Hematopoietic multipotent progenitor cell treated with erythropoietin and hydrocortisone succinate and interleukin-3 and kit ligand, for 8 days (in vitro differentiated cells): ENCODE results near the gene PEG3.

Experiments
- DNase-seq: peaks from one replicate; pipeline ENCODE4 v3.0.0-alpha.2; 2015

The PEG3 gene

DNA sequence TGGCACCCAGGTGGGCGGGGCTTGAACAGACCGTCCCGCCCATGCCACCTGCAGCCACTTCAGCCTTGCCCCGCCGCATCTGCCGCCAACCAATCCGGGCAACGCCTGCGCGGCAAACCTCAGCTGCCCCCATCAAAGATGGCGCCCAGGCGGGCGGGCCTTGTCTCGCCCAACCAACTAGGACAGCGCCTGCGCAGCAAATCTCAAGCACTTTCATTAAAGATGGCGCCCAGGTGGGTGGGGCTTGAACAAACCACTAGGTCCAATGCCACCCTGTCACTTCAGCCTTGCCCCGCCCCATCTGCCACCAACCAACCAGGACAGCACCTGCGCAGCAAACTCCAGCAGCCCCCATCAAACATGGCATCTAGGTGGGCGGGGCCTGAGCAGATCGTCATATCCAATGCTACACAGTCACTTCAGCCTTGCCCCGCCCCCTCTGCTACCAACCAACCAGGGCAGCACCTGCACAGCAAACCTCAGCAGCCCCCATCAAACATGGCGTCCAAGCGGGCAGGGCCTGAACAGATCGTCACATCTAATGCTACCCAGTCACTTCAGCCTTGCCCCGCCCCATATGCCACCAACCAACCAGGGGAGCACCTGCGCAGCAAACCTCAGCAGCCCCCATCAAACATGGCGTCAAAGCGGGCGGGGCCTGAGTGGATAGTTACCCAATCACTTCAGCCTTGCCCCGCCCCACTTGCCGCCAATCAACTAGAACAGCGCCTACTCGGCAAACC, 1.4 kb downstream of the PEG3 start:
- peak; percentile 70 for DNase-seq

DNA sequence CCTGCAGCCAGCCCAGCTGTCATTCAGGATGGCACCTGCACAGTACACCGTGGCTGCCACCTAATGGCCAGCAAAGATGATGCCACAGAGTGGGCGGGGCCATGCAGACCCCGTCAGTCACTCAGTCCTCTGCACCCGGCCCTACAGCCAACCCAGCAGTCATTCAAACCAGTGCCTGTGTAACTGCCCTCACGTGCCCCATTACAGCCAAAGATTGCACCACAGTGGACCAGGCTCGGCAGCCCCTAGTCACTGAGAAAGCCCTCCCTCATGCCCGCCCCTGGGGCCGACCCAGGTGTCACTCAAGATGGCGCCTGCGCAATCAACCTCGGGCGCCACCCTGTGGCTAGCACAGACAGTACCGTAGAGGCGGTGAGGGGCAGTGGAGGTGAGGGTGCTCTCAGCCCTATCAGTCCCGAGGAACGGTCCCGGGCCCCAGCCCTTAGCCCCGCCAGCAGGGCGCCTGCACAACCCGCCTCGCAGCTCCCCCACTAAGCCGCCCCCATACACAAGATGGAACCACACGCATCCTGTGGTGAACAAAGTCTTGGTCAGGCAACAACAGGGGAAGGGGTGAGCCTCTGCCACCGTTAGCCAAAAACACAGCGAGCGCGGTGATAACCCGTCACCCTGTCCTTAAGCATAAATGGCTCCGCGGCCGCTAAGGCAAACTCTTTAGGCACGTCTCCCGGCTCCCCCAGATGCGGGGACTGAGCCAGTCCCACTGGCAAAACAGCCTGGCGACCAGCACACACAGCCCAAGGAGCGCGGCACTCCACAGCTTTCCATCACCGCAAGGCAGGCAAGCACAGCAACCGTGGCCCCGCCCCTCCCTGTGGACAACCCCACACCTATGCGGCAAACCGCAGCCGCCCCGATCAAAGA, 2.3 kb downstream of the PEG3 start:
- peak; percentile 51 for DNase-seq

DNA sequence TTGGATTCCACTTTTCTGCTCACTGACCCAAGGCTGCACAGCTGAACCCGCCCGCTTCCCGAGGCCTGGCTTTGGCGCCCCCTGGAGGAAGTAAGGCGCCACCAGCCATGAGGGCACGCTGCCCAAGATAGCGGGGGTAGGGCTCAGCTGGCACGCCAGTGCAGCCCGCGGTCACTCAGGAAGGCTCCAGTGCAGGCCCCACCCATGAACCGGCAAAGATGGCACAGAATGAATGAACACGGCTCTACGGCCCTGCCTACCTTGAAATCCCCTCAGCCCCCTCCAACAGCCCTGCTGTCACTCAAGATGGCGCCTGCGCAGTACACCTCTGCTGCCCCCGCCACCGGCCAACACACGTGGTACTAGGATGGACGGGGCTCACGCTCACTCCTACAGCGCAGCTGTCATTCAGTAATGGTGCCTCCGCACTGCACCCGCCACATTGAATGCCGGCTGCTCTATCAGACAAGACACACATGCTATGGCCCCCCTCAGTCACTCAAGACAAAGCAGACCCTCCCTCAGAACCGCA, 3.0 kb downstream of the PEG3 start:
- DNase-seq: peak; percentile 47

DNA sequence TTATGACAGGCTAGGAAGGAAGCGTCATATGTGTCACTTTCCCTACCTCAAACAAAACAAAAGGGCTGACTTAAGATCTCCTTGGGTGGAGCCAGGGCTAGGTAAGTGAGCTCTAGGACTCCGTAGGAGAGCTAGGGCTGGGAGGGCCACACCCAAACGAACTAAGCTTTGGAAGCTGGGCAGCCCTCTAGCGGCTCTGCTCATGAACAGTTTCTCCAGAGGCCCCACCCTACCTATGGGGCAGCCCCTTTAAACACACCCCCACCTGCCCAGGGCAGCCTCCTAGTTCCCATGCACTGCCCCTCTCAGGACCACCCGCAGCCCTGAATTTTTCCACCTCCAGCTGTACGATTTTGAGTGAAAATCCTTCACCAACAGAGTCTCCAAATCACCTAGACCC, 3.5 kb downstream of the PEG3 start:
- peak; percentile 7 for DNase-seq

DNA sequence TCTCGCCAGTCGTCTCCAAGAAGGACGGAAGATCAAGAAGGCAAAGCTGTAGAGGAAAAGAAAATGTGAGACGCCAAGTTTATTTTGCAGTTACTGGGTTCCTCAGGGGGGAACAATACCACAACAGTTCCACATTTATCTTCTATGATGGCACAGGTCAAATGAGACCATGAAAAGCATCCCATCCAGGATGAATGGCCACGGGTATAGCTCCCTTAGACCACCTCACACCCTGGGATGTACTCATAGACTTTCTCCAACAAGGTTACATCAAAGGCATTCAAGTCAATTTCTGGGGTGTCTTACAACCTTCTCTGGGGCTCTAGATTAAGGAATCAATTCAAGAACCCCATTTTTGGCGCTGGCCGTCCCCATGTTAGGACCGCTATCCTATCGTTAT, 4.5 kb downstream of the PEG3 start:
- DNase-seq: no peak

DNA sequence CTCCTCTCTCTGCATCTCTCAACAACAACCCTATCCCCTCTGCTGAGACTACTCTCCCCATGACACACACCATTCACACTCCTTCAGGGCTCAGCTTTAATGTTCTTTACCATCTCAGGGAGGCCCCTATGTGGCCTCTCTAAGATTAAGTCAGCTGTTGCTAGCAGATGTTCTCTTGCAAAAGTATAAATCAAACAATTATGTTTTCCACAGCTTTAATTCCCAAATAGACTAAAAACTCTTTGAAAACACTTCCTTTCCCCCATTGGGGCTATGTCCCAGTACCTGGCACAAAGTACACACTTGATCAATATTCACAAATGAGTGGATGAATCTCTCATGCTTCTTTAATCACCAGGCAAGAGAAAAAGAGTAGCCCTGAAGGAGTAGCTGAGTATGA, 5.1 kb downstream of the PEG3 start:
- DNase-seq: no peak

DNA sequence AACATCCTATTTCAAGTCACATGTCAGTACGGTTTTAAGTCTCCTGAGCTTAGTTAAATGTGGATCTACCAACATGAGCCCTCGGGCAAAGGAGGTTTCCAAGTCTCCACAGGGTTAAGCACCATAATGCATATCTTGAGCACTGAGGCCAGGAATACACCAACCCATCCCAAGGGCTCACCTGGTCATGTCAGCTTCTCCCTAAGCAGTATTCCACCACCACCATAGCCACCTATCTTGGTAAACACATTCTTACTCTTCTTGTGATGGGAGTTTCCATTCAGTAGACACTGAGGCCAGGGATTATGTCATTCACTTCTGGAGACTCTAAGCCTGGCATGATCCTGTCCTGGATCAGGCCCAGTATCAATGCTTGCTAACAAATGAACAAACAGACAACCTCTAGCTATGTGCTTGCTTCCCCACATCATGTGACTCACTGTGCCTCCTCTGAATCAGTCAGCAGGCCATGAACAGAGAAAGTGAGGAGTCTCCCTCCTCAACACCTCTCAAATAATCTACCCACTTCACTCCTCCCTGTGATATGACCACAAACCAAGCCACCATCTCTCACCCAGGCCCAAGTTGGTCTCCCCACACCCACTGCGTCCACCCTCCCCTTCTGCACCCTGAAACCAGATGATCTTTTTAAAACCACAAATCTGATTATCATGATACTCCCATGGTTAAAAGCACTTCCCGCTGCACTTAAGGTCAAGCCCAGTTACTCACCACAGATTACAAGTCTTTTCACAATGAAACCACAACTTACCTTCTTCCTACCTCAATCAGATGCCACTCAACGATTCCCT, 5.8 kb downstream of the PEG3 start:
- DNase-seq: no peak

DNA sequence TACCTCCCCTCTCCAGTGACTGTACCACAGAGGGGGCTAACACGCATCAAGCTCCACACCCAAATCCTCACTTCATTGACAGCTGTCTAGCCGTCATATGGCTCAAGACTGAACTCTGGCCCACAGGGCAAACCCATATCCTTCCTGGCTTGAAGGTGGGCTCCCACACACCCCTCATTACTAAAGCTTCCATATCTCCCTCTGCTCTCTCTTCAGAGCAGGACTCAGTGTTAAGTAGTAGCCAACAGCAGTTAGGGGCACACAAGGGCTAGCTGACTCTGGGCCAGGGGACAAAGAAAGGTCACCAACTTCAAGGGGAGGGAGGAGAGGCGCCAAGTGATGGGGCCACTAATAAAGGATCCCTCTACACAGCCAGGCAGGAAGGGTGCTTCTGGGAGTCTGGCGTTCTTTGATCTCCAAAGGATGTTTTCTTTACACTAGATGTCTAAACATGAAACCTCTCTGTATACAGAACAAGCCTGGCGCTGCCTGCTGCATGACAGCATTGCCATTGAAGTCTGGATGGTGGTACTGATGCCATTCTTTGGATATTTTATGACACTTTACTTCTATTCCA, 8.1 kb downstream of the PEG3 start:
- DNase-seq: no peak

DNA sequence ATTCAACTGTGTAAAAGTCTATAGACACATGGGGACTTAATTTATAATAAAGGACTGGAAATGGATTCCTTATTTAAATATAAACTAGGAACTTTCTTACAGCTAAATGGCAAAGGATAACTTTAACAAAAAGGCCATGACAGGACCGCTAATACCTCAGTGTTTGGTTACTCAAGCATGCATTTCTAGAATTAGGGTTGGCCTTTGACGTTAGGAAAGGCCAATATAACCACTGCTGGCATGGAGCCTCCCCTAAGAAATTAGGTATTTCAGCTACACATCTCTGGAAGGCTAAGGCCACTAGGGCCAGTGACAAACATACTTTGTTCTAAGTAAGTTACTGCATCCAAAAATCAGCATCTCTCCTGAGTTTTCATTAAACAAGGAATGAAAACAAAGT, 9.3 kb downstream of the PEG3 start:
- DNase-seq: no peak

DNA sequence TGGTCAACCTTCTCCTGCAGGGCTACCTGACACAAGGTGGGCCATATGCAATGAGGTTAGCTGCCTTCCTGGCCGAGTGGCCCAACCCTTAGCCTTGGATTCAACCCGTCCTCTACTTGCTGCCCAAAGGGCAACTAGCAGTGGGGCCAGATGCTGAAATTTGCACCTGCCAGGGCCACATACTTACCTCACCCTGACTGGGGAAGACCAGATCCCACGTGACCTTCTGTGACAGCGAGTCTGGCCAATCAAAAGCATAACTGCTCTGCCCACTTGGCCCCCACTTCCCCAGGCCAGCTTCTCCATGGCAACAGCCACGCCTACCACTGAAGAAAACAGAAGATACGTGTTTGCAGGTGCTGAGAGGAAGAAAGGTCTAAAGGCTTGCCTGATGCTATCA, 10.9 kb downstream of the PEG3 start:
- DNase-seq: no peak

DNA sequence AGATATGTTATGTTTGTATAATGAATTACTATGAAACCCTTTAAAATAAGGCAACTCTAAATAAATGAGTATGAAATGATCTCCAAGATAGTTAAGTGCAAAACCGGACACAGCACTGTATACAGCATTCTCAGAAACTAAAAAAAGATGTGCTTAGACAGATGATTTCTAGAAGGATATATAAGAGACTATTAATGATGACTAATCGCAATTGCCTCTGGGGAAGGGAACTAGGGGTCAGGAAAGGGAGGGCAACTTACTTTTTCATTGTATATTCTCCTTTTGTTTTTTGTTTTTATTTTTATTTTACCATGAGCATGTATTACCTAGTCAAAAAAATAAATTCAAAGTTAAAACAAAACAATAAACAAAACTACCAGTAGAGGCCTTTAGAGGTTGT, 12.8 kb downstream of the PEG3 start:
- DNase-seq: no peak

DNA sequence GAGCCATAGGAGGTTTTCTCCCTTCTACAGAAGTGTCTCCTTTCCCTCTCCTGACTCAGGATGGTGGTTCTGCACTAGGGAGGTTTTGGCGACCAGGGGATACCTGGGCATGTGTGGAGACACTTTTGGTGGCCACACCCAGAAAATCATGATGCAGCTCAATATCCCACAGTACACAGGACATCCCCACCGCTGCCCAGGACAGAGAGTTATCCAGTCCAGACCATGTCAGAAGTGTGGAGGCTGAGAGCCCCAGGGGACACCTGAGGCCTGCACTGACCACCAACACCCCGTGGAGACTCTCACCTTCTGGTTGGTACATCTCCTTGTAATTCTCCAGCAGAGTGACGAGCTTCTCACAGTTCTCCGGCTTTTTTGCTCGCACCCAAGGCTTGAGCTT, 16.6 kb downstream of the PEG3 start:
- no peak for DNase-seq

DNA sequence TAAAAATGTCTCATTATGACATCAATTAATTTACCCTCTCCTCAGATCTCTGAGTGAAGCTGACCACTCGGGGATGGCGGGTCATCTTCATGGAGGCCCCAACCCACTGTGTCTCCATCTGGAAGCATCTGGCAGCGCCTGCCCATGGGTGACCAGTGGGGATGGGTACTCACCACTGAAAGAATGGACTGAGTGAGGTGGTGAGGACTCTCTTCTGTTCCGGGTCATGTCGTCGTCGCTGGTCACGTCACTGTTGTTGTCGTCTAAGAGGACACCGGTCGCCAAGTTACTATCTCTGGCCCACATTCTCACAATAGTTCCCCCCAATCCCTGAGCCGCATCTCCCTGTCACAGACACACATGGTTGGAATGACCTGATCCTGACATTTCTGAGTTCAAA, 17.1 kb downstream of the PEG3 start:
- DNase-seq: no peak

DNA sequence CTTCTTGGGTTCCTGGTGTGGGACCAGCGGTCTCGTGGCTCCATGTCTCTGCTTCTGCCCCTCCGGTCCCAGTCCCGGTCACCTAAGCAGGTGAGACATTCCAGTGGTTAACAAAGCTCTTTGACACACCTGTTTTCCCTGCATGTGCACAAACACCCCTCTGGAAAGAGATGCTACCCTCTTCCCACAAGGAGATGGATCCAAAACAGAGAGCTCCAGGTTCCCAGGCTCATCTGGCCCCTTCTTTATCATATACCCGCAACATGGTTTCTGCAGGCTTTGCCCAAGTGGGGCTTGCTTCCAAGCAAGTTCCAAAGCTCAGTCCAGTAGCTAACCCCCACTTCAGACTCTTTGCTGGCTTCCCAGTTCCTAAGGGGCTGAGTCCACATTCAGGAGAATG, 17.8 kb downstream of the PEG3 start:
- no peak for DNase-seq

DNA sequence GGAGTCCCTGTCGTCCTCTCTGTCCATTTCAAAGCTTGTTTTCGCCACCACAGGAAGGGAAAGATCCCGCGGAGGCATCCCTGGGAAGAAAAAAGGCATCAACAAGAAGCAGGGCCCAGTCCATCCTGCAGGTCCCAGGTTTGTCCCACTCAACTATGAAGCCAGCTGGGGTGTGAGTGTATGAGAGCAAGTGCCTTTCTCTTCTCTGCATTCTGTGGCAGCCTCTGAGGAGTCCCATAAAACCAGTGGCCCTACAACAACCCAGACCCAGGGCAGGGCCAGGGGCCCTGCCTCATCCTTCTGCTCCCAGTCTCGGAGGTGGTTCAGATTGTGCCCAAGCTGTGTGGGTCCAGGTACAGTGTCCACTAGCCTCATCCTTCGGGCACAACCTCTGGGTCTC, 18.9 kb downstream of the PEG3 start:
- no peak for DNase-seq

DNA sequence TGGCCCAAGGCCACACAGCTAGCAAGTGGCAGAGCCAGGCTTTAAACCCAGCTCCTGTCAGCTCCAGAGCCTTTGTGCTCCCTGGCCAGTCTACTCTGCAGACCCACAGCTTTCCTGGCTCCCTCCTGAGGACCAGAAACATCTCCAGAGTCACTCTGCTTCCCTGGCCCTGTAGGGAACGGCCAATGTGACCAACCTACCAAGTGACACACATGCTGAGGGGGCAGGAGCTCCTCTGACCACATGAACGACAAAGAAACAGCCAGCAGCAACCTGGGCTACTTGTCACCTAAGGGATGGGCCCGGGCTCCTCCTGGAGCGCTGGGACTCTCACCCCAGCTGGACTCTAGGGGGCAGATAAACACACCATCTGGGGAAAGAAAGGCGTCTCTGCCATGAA, 19.3 kb downstream of the PEG3 start:
- DNase-seq: no peak

DNA sequence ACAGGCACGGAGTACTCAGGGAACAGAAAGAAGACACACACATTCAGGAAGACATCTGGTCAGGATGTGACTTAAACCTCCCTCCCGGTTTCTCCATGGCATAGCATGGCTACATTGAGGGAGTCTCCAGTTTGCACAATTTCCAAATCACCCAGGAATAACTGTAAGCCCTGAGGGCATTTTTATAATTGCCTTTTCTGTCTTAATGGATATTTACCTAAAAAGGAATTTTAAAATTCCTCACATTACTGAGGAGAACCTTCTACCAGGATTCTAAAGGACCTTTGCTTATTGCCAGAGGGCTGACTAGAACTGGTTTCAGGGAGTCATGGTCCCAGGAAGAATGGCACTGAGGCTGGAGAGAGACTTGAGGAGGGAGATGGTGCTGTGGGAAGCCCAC, 21.4 kb downstream of the PEG3 start:
- DNase-seq: no peak

DNA sequence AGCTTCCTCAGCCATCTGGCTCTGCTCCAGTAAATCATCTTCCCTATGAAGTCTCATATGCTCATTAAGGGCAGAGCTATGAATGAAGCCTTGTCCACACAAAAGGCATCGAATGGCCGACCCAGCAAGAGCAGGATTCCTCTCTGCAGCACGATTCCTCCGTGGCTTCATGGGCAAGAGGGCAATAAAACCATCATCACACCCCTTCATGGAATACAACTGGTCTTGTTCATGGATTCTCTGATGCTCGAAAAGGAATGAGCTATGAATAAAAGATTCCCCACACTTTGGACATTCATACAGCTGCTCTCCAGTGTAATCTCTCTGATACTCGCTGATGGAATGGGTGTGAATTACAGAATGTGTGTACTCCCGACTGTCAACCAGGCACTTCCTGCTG, 25.9 kb downstream of the PEG3 start:
- no peak for DNase-seq

DNA sequence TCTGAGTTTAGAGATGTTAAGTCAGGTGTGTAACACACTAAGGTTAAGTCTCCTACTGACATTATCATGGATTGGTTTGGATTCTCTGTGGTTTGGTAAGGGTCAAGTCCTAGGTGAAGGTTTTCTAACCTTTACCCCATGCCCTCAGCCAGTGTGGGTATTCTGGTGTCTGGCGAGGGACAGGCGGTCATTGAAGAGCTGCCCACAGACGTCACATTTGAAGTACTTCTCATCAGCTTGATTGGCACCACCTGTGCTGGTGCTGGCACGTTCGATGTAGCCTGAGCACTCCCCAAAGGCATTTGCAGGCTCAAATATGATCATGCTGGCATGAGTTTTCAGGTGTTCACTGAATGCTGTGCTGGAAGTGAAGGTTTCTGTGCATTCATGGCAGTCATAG, 27.0 kb downstream of the PEG3 start:
- DNase-seq: no peak

DNA sequence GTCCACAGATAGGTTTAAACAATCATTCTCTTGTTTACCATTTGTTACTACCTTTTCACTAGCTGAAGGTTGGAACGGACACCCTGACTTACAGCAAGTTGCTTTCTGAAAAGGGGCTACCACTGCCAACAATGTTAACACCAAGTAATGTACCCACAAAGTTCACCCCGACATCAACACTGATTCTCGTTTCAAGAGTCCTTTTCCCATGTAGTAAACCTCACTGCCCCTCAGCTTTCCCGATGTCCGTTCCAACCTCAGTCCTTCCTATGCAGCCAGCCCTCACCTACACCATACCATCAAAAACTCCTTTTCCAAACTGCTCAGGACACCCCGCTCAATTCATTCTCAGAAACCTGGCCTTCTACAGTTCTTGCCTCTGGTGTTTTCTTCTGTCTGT, 29.0 kb downstream of the PEG3 start:
- DNase-seq: no peak

DNA sequence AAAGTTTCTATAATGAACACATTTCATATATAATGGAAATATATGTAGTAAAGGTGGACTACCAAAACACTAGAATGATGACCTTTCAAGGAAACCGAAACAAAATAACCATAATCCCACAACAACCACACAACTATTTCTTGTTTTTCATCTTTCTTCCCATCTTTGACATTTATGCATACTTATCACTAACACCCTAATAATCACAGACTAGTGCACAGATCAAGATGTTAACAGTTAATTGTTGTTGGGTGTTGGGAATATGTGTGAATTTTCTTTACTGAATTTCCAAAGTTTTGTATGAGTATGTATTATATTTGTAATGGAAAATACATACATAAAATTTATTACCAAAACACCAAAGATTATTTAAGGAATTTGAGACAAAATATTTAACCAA, 30.3 kb downstream of the PEG3 start:
- DNase-seq: no peak

DNA sequence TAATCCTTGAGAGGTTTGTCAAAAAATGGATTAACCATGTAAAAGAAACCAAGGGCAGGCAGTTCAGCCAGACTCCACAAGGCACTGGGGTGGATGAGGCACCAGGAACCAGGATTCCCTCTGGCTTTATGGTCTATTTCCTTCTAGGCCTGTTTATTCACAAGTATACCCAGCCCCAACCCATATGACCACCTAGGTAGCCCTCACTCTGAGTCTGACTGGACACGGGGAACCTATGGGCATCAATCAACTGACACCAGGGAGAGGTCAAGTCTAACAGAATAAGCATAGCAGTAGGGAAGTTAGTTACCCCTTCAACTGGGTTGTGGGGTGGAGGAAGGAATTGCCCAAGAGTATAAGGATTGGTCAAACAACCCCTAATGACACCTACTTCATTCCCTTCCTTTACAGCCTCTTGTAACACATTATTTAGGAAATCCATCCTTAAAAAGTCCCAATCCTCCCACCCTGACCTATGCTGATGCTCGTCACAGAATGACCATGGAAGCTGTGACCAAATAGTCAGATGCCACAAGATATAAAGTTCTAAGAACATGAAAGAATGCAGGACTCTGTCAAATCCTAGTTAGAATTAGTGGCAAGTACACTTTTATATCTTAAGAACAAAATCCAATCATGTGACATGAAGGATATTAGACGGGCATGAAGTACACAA, 31.7 kb downstream of the PEG3 start:
- no peak for DNase-seq
